K562 (cell line): ENCODE results near the gene AK5. TPM values are rescaled to one million over a fixed set of nuclear protein-coding genes. Genes with fewer than 3 reads are reported as not detected.

Experiments
- ATAC-seq: fragments of 200-7000 bp; cut with Tn5 transposase; 3 replicates; pipeline ENCODE4 v1.9.1; 2020; ENCODE audit warnings: moderate library complexity
- BruUV-seq: library from RNA; stranded (reverse); fragments of 400-500 nt; replicated peaks from 2 replicates; lab custom pipeline; 2021; lab: Mats Ljungman, UMichigan
- CTCF ChIA-PET: fragments of 300-600 bp; formaldehyde crosslinking; extraction: SDS; loops from one replicate; lab custom pipeline; 2021; ENCODE audit warnings: low intra/inter-chr PET ratio; lab: Yijun Ruan, JAX
- POLR2A ChIA-PET: fragments of 300-600, 350-650 bp; sonication (Branson Sonifier 250); formaldehyde crosslinking; extraction: SDS; loops from one replicate; lab custom pipeline; 2021; ENCODE audit warnings: antibody characterized with exemption, inconsistent platforms; lab: Yijun Ruan, JAX
- DNase-seq, 4 experiments: peaks; one replicate each; pipeline versions ENCODE4 v3.0.0 to v3.0.0-alpha.2; 2011 to 2018; ENCODE audit warnings: low spot score in 3 of 4, mixed read lengths in 3 of 4; ENCODE audit errors: extremely low read depth in 1 of 4
- FAIRE-seq: peaks from 2 replicates; lab custom pipeline; 2011; peaks lifted over from hg19 to GRCh38; lab: Jason Lieb, UNC
- H2AFZ ChIP-seq: 2 replicates; pipeline ENCODE4 v1.6.0; 2011; ENCODE audit warnings: low read depth, low read length, control low read depth, inconsistent platforms
- H3K27ac ChIP-seq: fragments of 200-600 bp; 3 replicates; pipeline ENCODE4 v1.8.0; 2011; ENCODE audit warnings: low read depth, mild to moderate bottlenecking, control low read depth, inconsistent platforms, low read length, moderate library complexity, mixed read lengths; ENCODE audit errors: extremely low read depth
- H3K27me3 ChIP-seq, 2 experiments: fragments of 300-600 bp in 1 of 2; 2 replicates in 1 of 2; 3 replicates in 1 of 2; pipeline versions ENCODE4 v1.6.0 to v1.8.0; 2011; ENCODE audit warnings: inconsistent platforms in 2 of 2, low read length in 2 of 2, mild to moderate bottlenecking in 1 of 2, mixed read lengths in 1 of 2, moderate library complexity in 1 of 2; ENCODE audit not compliant: control insufficient read depth in 2 of 2, insufficient read depth in 2 of 2
- H3K36me3 ChIP-seq: fragments of 300-600 bp; 3 replicates; pipeline ENCODE4 v1.8.0; 2011; ENCODE audit warnings: mild to moderate bottlenecking, low read length, inconsistent platforms; ENCODE audit not compliant: control insufficient read depth, insufficient read depth
- H3K4me1 ChIP-seq, 2 experiments: fragments of 200-600 bp in 1 of 2; replicated peaks in 1 of 2; 2 replicates in 1 of 2; 3 replicates in 1 of 2; pipeline versions ENCODE4 v1.5.1 to v1.8.0; 2011; ENCODE audit warnings: inconsistent platforms in 2 of 2, low read length in 2 of 2, mild to moderate bottlenecking in 1 of 2, mixed read lengths in 1 of 2, moderate library complexity in 1 of 2; ENCODE audit not compliant: control insufficient read depth in 2 of 2, insufficient read depth in 2 of 2
- H3K4me2 ChIP-seq: 2 replicates; pipeline ENCODE4 v1.6.1; 2011; ENCODE audit warnings: low read length, control low read depth, inconsistent platforms, mixed read lengths; ENCODE audit not compliant: insufficient read depth
- H3K4me3 ChIP-seq: fragments of 200-600 bp; sonication (generic), shearing (Covaris generic); 2 replicates; pipeline ENCODE4 v1.5.1; 2016; ENCODE audit warnings: control low read depth, inconsistent platforms
- H3K79me2 ChIP-seq: fragments of 200-600 bp; 3 replicates; pipeline ENCODE4 v1.8.0; 2011; ENCODE audit warnings: low read length, inconsistent platforms; ENCODE audit not compliant: control insufficient read depth, insufficient read depth
- H3K9ac ChIP-seq, 2 experiments: 2 replicates each; pipeline versions ENCODE4 v1.6.0 to v1.6.1; 2011; ENCODE audit warnings: low read depth in 2 of 2, low read length in 2 of 2, control low read depth in 1 of 2, inconsistent platforms in 1 of 2, mild to moderate bottlenecking in 1 of 2, mixed read lengths in 1 of 2; ENCODE audit not compliant: insufficient read depth in 1 of 2
- H3K9me1 ChIP-seq: one replicate; pipeline ENCODE4 v1.6.0; 2011; ENCODE audit warnings: inconsistent platforms, mild to moderate bottlenecking, low read length, moderate library complexity; ENCODE audit not compliant: control insufficient read depth, insufficient read depth
- H3K9me3 ChIP-seq: replicated peaks from 2 replicates; pipeline ENCODE4 v1.5.1; 2011; ENCODE audit warnings: low read depth, low read length, inconsistent platforms; ENCODE audit not compliant: control insufficient read depth, insufficient read depth
- H4K20me1 ChIP-seq: replicated peaks from 2 replicates; pipeline ENCODE4 v1.6.1; 2011; ENCODE audit warnings: low read length, inconsistent platforms, mixed read lengths; ENCODE audit not compliant: control insufficient read depth, insufficient read depth
- ADNP ChIP-seq: fragments of 200-800 bp; sonication (Bioruptor generic); IDR thresholded peaks from 2 replicates; pipeline ENCODE4 v1.6.1; 2016; ENCODE audit warnings: missing genetic modification characterization, missing compliant biosample characterization
- ARID1B ChIP-seq: fragments of 450-650 bp; IDR thresholded peaks from 2 replicates; pipeline ENCODE4 v1.6.1; 2016; ENCODE audit warnings: antibody characterized with exemption, mild to moderate bottlenecking, inconsistent platforms
- ATF3 ChIP-seq, 2 experiments: fragments of 450-650 bp in 1 of 2; sonication (generic) in 1 of 2; formaldehyde crosslinking in 1 of 2; IDR thresholded peaks in 1 of 2; conservative IDR thresholded peaks in 1 of 2; 2 replicates each; pipeline versions ENCODE4 v1.6.1 to v1.8.1; 2016 to 2023; ENCODE audit warnings: mild to moderate bottlenecking in 2 of 2, moderate library complexity in 2 of 2, inconsistent platforms in 1 of 2, missing genetic modification reagents in 1 of 2
- C11orf30 ChIP-seq: fragments of 450-650 bp; IDR thresholded peaks from 2 replicates; pipeline ENCODE4 v1.6.1; 2016; ENCODE audit warnings: low read depth, mild to moderate bottlenecking
- DPF2 ChIP-seq: fragments of 450-650 bp; IDR thresholded peaks from 2 replicates; pipeline ENCODE4 v1.6.1; 2016
- FOSL1 ChIP-seq: fragments of 200-800 bp; sonication (Bioruptor generic); conservative IDR thresholded peaks from 2 replicates; pipeline ENCODE4 v1.6.1; 2016; ENCODE audit warnings: missing genetic modification characterization, missing compliant biosample characterization
- HSF4 ChIP-seq: fragments of 250-450 bp; sonication (Bioruptor Pico); IDR thresholded peaks from 2 replicates; pipeline ENCODE4 v2.1.2; 2022; ENCODE audit warnings: mild to moderate bottlenecking, moderate library complexity, borderline replicate concordance
- JUND ChIP-seq, 2 experiments: IDR thresholded peaks; 2 replicates in 1 of 2; 3 replicates in 1 of 2; pipeline ENCODE4 v1.6.1; 2011; ENCODE audit warnings: borderline replicate concordance in 2 of 2, low read depth in 2 of 2, low read length in 2 of 2, improper control_type of control experiment in 1 of 2, missing biosample characterization in 1 of 2, missing genetic modification characterization in 1 of 2, missing genetic modification reagents in 1 of 2
- KDM2B ChIP-seq: fragments of 250-450 bp; sonication (Bioruptor Pico); IDR thresholded peaks from 2 replicates; pipeline ENCODE4 v1.8.0; 2021; ENCODE audit warnings: mild to moderate bottlenecking, moderate library complexity
- MAFF ChIP-seq: IDR thresholded peaks from 2 replicates; pipeline ENCODE4 v1.6.1; 2012; ENCODE audit warnings: low read length, improper control_type of control experiment
- MAFG ChIP-seq: fragments of 450-650 bp; conservative IDR thresholded peaks from 2 replicates; pipeline ENCODE4 v1.6.1; 2016; ENCODE audit warnings: missing genetic modification characterization, missing compliant biosample characterization
- NFE2 ChIP-seq: IDR thresholded peaks from 2 replicates; pipeline ENCODE4 v1.6.1; 2014; ENCODE audit warnings: antibody characterized with exemption, low read depth
- NFE2L1 ChIP-seq: fragments of 450-650 bp; IDR thresholded peaks from 2 replicates; pipeline ENCODE4 v1.6.1; 2016; ENCODE audit warnings: missing genetic modification characterization, low read depth, mild to moderate bottlenecking, missing compliant biosample characterization, moderate library complexity, borderline replicate concordance
- SMARCE1 ChIP-seq: fragments of 450-650 bp; IDR thresholded peaks from 2 replicates; pipeline ENCODE4 v1.7.1; 2016; ENCODE audit warnings: mild to moderate bottlenecking
- SPI1 ChIP-seq: IDR thresholded peaks from 2 replicates; pipeline ENCODE4 v1.6.1; 2011; ENCODE audit warnings: low read depth, low read length, control low read depth, borderline replicate concordance
- ZEB2 ChIP-seq: fragments of 450-650 bp; IDR thresholded peaks from 2 replicates; pipeline ENCODE4 v1.6.1; 2016
- ZNF316 ChIP-seq: fragments of 450-650 bp; IDR thresholded peaks from 2 replicates; pipeline ENCODE4 v1.6.1; 2016
- ZNF695 ChIP-seq: fragments of 450-650 bp; formaldehyde crosslinking; IDR thresholded peaks from 2 replicates; pipeline ENCODE4 v1.4.0; 2020; ENCODE audit warnings: mild to moderate bottlenecking, moderate library complexity
- WGBS: fragments of 100-300 bp; shearing (Covaris generic); methylation state at CpG from one replicate; pipeline ENCODE4 v1.1.6; 2016; ENCODE audit warnings: low coverage, mixed read lengths; ENCODE audit not compliant: insufficient coverage; ENCODE audit errors: missing lambda C conversion rate; 5-methylcytosine and 5-hydroxymethylcytosine counted together
- in situ Hi-C: fragments of 300-500 bp; cut with MboI; formaldehyde crosslinking; loops from 4 replicates; pipeline ENCODE4 v1.15.0; 2018; ENCODE audit warnings: inconsistent platforms, mixed read lengths
- intact Hi-C: fragments of 100-400 bp; cut with micrococcal nuclease; formaldehyde crosslinking; loops from 2 replicates; pipeline ENCODE4 v1.14.2; 2022
- polyA plus RNA-seq, 8 experiments: library from polyadenylated mRNA; depleted of rRNA in 4 of 8; stranded (reverse) in 5 of 8; unstranded in 3 of 8; fragments of >200 nt; fragmentation: Nextera tagmentation in 2 of 8; fragmentation: Illumina TruSeq in 1 of 8; extraction: Ambion mirVana in 2 of 8; extraction: Trizol in 1 of 8; gene quantifications; 2 replicates each; pipeline versions ENCODE4 v1.2.1 to v1.2.3, GENCODE V29; 2011 to 2014; ENCODE audit warnings: inconsistent platforms in 1 of 8, missing spikeins in 1 of 8
- total RNA-seq, 7 experiments: library from RNA; depleted of rRNA in 6 of 7; stranded (reverse); fragments of >200 nt in 6 of 7; fragmentation: Illumina TruSeq in 2 of 7; extraction: Trizol in 2 of 7; gene quantifications; 2 replicates each; pipeline versions ENCODE4 v1.2.1 to v1.2.3, GENCODE V29; 2011 to 2021; ENCODE audit warnings: low replicate concordance in 1 of 7
- TF ChIP-seq, protein P1 (sequence below), 2 experiments: IDR thresholded peaks; 2 replicates each; pipeline ENCODE4 v1.6.1; 2012; ENCODE audit warnings: improper control_type of control experiment in 2 of 2, low read depth in 2 of 2, low read length in 2 of 2, borderline replicate concordance in 1 of 2

The AK5 gene
- total and polyA plus RNA-seq, 9 of the 15 experiments (the other 6 are each of a cell fraction or from before 2014, with no cell fraction given) = 0.06 TPM; not detected in 8

GRCh38 chr1:77322061-77322900 is 40.5 kb downstream of the AK5 start:
- no peaks in the 10 kb centered on the region; a peak in 1 of 5 replicates for H3K4me1 ChIP-seq
- no peaks in the 10 kb centered on the region for H3K9me3 ChIP-seq
- H3K4me3 ChIP-seq = no peak overlapping the region
- no peaks in the 10 kb centered on the region for H3K79me2 ChIP-seq
- in situ Hi-C loops = no loop called here
- DNase-seq = peak; percentile 10 to 68 (median 32)
- peak; percentile 78 for FAIRE-seq
- H2AFZ ChIP-seq = no peak overlapping the region; the same call in none of the 2 replicates
- no peaks in the 10 kb centered on the region for H4K20me1 ChIP-seq
- 12% methylated on average over 6 of the region's 6 CpGs for WGBS
- POLR2A ChIA-PET = no interaction called here
- peak; percentile 88 for ATAC-seq
- CTCF ChIA-PET = no interaction called here
- H3K27me3 ChIP-seq = no peaks in the 10 kb centered on the region
- no peak overlapping the region for H3K9ac ChIP-seq
- no peak overlapping the region; the same call in 1 of the 2 replicates for H3K4me2 ChIP-seq
- H3K9me1 ChIP-seq = no peaks in the 10 kb centered on the region
- no peaks in the 10 kb centered on the region for H3K36me3 ChIP-seq
- intact Hi-C loops = no loop called here
- BruUV-seq = no TSS peak
- H3K27ac ChIP-seq = 0 out of 3 replicates have a peak overlapping the region, but pooled peaks have one; percentile 11
- TF ChIP-seq ATF3 (IDR thresholded peaks at IDR 0.05) = peak; percentile 31; the same call in 1 of the 2 replicates
- no peak for TF ChIP-seq ATF3 (CRISPR knock-in tag; conservative IDR thresholded peaks at IDR 0.05)
- TF ChIP-seq, protein P1, sequence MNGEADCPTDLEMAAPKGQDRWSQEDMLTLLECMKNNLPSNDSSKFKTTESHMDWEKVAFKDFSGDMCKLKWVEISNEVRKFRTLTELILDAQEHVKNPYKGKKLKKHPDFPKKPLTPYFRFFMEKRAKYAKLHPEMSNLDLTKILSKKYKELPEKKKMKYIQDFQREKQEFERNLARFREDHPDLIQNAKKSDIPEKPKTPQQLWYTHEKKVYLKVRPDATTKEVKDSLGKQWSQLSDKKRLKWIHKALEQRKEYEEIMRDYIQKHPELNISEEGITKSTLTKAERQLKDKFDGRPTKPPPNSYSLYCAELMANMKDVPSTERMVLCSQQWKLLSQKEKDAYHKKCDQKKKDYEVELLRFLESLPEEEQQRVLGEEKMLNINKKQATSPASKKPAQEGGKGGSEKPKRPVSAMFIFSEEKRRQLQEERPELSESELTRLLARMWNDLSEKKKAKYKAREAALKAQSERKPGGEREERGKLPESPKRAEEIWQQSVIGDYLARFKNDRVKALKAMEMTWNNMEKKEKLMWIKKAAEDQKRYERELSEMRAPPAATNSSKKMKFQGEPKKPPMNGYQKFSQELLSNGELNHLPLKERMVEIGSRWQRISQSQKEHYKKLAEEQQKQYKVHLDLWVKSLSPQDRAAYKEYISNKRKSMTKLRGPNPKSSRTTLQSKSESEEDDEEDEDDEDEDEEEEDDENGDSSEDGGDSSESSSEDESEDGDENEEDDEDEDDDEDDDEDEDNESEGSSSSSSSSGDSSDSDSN (IDR thresholded peaks at IDR 0.05; ENCODE audit: borderline replicate concordance in 1 of 2, low read depth in 2 of 2, low read length in 2 of 2) = no peak
- TF ChIP-seq DPF2 = peak; percentile 47; the same call in 1 of the 2 replicates
- no peak for TF ChIP-seq HSF4
- 0 out of 2 replicates have a peak, but pooled peaks have one; percentile 17 for TF ChIP-seq SMARCE1
- peak; percentile 73; the same call in 1 of the 2 replicates for TF ChIP-seq MAFF
- peak; percentile 91 for TF ChIP-seq ZNF316
- TF ChIP-seq ARID1B = 0 out of 2 replicates have a peak, but pooled peaks have one; percentile 32
- TF ChIP-seq C11orf30 = peak; percentile 81
- TF ChIP-seq SPI1 = peak; percentile 41; the same call in 1 of the 2 replicates
- TF ChIP-seq MAFG (tag) = peak; percentile 88
- TF ChIP-seq NFE2 = peak; percentile 95
- TF ChIP-seq ADNP = no peak
- TF ChIP-seq ZNF695 (CRISPR knock-in tag) = no peak
- 0 out of 2 replicates have a peak, but pooled peaks have one; percentile 25 for TF ChIP-seq FOSL1
- peak; percentile 47; the same call in 1 of the 2 replicates for TF ChIP-seq JUND (IDR thresholded peaks at IDR 0.05; ENCODE audit: borderline replicate concordance, low read depth, low read length)
- TF ChIP-seq JUND (tag; IDR thresholded peaks at IDR 0.05; ENCODE audit: borderline replicate concordance, low read depth, low read length) = no peak
- no peak for TF ChIP-seq KDM2B
- 0 out of 2 replicates have a peak, but pooled peaks have one; percentile 25 for TF ChIP-seq ZEB2
- peak; percentile 72 for TF ChIP-seq NFE2L1 (tag)
